PFSK-1 (cell line): ENCODE data around the gene SIRT3.
"Not testable (repeated sequence)": the region's sequence is repeated elsewhere in the genome, so short reads cannot be mapped to it uniquely, and the experiment has no call there.

ENCODE experiments used
- FOXP2 ChIP-seq: optimal IDR thresholded peaks from 2 replicates; pipeline ENCODE3; 2011; ENCODE audit warnings: borderline replicate concordance, control low read depth, inconsistent platforms; ENCODE audit not compliant: insufficient read depth; ENCODE audit errors: extremely low read length, extremely low read depth
- POLR2AphosphoS5 ChIP-seq: IDR thresholded peaks from 2 replicates; pipeline ENCODE4 v1.6.1; 2012; ENCODE audit warnings: low read depth, mild to moderate bottlenecking, control low read depth, low read length, moderate library complexity
- SIN3A ChIP-seq: IDR thresholded peaks from 2 replicates; pipeline ENCODE4 v1.6.1; 2012; ENCODE audit warnings: mild to moderate bottlenecking, low read length, moderate library complexity, borderline replicate concordance; ENCODE audit not compliant: insufficient read depth
- TAF1 ChIP-seq: IDR thresholded peaks from 2 replicates; pipeline ENCODE4 v1.6.1; 2012; ENCODE audit warnings: low read length, control low read depth, borderline replicate concordance; ENCODE audit not compliant: insufficient read depth
- TF ChIP-seq, protein P1 (sequence below), 2 experiments: IDR thresholded peaks; 2 replicates each; pipeline versions ENCODE4 v1.6.1 to v1.8.0; 2011 to 2012; ENCODE audit warnings: low read depth in 2 of 2, low read length in 2 of 2, control low read depth in 1 of 2, inconsistent platforms in 1 of 2, mild to moderate bottlenecking in 1 of 2, moderate library complexity in 1 of 2; ENCODE audit not compliant: insufficient read depth in 1 of 2

SIRT3 gene

DNA sequence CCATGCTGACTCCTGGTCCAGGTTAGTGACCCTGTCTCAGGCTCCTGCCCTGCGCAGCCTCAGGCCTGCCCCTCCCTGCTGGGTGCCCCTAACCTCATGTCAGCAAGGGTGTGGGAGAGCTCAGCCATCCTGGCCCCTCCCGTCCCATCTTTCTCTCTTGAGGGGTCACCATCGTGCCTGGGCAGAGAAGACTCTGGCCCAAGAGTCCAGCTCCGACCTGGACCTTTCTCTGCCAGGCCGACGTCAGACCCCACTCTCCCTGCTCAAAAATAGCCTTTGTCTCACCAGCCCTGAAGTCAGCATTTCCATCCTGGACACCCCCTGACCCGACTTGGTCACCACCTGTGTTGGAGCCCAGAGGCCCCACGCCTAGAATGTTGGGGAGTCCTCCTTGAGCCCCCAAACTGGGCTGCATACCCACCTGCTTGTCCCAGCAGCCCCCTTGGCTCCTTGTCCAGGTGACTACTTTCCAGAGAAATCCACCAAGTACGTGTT, 38.4 kb downstream of the SIRT3 start:
- no peak for TF ChIP-seq FOXP2
- TF ChIP-seq SIN3A: no peak
- TF ChIP-seq POLR2AphosphoS5: no peak
- no peak for TF ChIP-seq TAF1
- TF ChIP-seq, protein P1, sequence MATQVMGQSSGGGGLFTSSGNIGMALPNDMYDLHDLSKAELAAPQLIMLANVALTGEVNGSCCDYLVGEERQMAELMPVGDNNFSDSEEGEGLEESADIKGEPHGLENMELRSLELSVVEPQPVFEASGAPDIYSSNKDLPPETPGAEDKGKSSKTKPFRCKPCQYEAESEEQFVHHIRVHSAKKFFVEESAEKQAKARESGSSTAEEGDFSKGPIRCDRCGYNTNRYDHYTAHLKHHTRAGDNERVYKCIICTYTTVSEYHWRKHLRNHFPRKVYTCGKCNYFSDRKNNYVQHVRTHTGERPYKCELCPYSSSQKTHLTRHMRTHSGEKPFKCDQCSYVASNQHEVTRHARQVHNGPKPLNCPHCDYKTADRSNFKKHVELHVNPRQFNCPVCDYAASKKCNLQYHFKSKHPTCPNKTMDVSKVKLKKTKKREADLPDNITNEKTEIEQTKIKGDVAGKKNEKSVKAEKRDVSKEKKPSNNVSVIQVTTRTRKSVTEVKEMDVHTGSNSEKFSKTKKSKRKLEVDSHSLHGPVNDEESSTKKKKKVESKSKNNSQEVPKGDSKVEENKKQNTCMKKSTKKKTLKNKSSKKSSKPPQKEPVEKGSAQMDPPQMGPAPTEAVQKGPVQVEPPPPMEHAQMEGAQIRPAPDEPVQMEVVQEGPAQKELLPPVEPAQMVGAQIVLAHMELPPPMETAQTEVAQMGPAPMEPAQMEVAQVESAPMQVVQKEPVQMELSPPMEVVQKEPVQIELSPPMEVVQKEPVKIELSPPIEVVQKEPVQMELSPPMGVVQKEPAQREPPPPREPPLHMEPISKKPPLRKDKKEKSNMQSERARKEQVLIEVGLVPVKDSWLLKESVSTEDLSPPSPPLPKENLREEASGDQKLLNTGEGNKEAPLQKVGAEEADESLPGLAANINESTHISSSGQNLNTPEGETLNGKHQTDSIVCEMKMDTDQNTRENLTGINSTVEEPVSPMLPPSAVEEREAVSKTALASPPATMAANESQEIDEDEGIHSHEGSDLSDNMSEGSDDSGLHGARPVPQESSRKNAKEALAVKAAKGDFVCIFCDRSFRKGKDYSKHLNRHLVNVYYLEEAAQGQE (IDR thresholded peaks at IDR 0.05; ENCODE audit: insufficient read depth in 1 of 2, low read depth in 2 of 2, low read length in 2 of 2): no peak

DNA sequence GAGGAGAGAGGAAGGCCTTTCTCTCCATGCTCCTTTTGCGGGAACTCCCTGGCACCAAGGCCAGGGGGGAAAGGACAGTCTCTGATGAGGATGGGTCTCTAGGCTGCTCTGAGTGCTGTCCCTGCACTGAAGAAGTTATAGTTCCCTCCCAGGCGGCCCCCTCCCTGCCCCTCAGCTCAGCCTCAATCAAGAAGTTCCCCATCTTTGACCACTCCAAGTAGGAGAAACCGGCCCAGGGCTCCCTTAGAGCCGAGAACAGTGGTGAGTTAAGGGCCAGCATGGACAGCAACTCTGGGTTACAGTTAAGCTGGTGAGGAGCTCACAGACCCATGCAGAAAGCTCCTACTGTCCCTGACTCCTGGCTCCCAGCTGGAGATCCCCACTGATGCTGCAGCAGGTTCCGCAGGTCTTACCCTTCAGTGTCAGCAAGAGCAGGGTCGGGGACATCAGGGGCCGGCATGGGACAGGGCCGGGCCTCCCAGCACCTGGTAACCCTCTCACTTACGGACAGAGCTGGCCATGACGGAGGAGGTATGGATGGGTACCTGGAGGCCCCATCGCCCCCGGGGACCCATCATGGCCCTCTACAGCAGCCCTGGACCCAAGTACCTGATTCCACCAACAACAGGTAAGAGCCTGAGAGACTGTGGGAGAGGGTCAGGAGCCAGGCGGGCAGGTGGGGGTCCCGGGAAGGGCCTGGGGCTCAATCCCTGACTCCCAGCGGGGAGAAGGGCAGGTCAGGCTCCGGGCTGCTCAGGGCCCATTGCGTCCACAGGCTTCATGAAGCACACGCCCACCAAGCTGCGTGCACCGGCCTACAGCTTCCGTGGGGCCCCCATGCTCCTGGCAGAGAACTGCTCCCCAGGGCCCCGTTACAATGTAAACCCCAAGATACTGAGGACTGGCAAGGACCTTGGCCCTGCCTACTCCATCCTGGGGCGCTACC, 39.1 kb downstream of the SIRT3 start:
- TF ChIP-seq, protein P1 (IDR thresholded peaks at IDR 0.05; ENCODE audit: insufficient read depth in 1 of 2, low read depth in 2 of 2, low read length in 2 of 2): no peak
- no peak for TF ChIP-seq POLR2AphosphoS5
- no peak for TF ChIP-seq SIN3A
- no peak for TF ChIP-seq FOXP2
- TF ChIP-seq TAF1: no peak

DNA sequence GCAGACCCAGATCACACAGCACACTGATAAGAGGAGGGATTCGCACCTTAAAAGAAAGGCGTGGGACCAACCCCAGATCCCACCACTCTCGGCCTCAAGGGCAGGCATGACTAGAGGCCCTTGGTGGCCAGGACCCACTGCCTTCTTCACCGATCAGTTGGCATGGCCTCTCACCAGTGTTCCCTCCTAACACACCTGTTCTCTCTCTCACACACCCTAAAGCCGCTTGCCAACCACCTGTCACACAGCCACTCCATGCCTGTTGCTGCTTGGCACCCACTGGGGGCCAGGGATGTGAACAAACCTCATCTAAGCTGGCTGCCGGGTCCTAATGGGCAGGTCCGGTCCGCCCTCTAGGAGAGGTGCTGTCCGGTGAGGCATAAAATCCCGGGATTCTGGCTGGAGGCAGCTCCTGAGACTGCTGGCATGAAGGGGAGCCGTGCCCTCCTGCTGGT, 43.4 kb downstream of the SIRT3 start, which contains the start of gene SCGB1C1:
Gene SCGB1C1 (plus strand): TSS at position 405 of the 455 bp plus-strand sequence. CDS start 22 bp downstream, at position 427.
- TF ChIP-seq SIN3A, FOXP2, TAF1: not testable (repeated sequence)
